Activated T-cell treated with anti-CD3 and anti-CD28 coated beads, Interleukin-2, amount 50 U/mL, for 24 hours (primary cell): ENCODE results near the gene PTBP1.

Source experiments
- DNase-seq: peaks from one replicate; pipeline ENCODE4 v3.0.0-alpha.2; 2020
- H3K27ac Mint-ChIP-seq: 2 replicates; pipeline ENCODE4 v1.8.0; 2020; ENCODE audit warnings: mild to moderate bottlenecking, mixed read lengths
- H3K27me3 Mint-ChIP-seq: 2 replicates; pipeline ENCODE4 v1.8.0; 2020; ENCODE audit warnings: mixed read lengths
- H3K36me3 Mint-ChIP-seq: 2 replicates; pipeline ENCODE4 v1.8.0; 2020; ENCODE audit warnings: low read depth, mixed read lengths
- H3K4me1 Mint-ChIP-seq: 2 replicates; pipeline ENCODE4 v1.8.0; 2020; ENCODE audit warnings: low read depth, mixed read lengths
- H3K4me3 Mint-ChIP-seq: 2 replicates; pipeline ENCODE4 v1.8.0; 2020; ENCODE audit warnings: mild to moderate bottlenecking, moderate library complexity, mixed read lengths
- H3K9me3 Mint-ChIP-seq: 2 replicates; pipeline ENCODE4 v1.8.0; 2020; ENCODE audit warnings: mixed read lengths

PTBP1 gene

DNA sequence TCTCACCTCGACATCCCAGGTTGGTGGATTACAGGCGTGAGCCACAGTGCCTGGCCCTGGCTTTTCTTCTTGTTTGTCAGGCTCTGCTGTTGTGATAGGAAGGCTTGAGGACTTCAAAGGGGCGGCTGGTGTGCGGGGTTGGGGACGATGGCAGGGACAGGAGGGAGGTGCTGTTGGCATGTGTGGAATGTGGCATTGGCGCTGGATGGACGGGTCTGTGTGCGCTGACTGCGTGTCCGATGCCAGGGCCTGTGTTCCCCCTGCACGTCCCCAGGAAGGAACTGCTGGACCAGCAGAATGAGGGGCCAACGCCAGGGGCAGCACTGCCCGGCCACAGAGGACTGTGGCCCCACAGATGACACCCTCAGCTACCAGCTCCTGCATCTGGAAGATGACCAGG lies 12.7 kb upstream of the PTBP1 start:
- no peak for DNase-seq
- H3K27me3 Mint-ChIP-seq, result no peaks in the 10 kb centered on the region
- H3K4me3 Mint-ChIP-seq, result no peak overlapping the region
- no peaks in the 10 kb centered on the region for H3K4me1 Mint-ChIP-seq
- no peaks in the 10 kb centered on the region for H3K9me3 Mint-ChIP-seq
- H3K27ac Mint-ChIP-seq, result no peak overlapping the region
- no peaks in the 10 kb centered on the region for H3K36me3 Mint-ChIP-seq

GRCh38 chr19:787536-787935 lies 9.7 kb upstream of the PTBP1 start:
- Mint-ChIP-seq H3K27ac (no peak overlapping the region), H3K4me1 (no peaks in the 10 kb centered on the region), H3K27me3 (no peaks in the 10 kb centered on the region), H3K9me3 (no peaks in the 10 kb centered on the region), H3K36me3 (no peaks in the 10 kb centered on the region), H3K4me3 (no peak overlapping the region)
- no peak for DNase-seq

GRCh38 chr19:788686-788982 lies 8.6 kb upstream of the PTBP1 start:
- Mint-ChIP-seq H3K4me3 (no peak overlapping the region), H3K36me3 (no peaks in the 10 kb centered on the region), H3K9me3 (no peaks in the 10 kb centered on the region), H3K27ac (no peak overlapping the region), H3K27me3 (no peaks in the 10 kb centered on the region), H3K4me1 (no peaks in the 10 kb centered on the region)
- DNase-seq, result no peak

DNA sequence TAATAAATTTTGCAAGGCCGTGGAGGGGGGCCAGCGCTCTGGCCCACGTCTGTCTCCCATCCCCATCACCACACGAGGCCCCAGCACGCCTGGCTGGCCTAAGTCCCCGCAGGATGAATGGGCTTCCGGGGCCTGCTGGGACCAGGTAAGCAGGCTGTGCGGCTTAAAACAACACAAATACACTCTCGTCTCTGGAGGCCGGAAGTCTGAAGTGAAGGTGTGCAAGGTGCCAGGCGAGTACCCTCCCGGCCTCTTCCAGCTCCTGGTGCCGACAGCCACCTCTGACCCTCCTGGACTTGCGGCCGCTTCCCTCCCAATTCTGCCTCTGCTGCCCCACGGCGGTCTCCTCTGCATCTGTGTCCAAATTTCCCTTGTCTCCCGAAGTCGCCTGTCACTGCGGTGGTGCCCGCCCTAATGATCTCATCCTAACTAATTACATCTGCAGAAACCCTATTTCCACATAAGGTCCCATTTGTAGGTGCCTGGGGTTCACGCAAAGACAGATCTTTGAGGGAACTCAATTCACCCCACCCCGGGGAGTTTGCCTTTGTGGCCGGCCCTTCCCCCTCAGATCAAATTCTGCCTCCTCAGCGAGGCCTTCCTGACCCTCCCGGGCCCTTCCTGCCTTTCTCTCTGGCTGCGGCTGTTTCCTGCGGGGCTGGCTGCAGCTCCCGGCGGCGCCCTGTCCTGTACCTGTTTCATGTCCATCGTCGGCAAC lies 8.1 kb upstream of the PTBP1 start:
- DNase-seq, result no peak
- no peaks in the 10 kb centered on the region for H3K36me3 Mint-ChIP-seq
- no peaks in the 10 kb centered on the region for H3K27me3 Mint-ChIP-seq
- no peaks in the 10 kb centered on the region for H3K4me1 Mint-ChIP-seq
- H3K27ac Mint-ChIP-seq, result no peak overlapping the region
- H3K4me3 Mint-ChIP-seq, result no peak overlapping the region
- no peaks in the 10 kb centered on the region for H3K9me3 Mint-ChIP-seq

- Mint-ChIP-seq H3K27me3 (no peaks in the 10 kb centered on the region), H3K4me3 (no peak overlapping the region), H3K9me3 (no peaks in the 10 kb centered on the region), H3K4me1 (no peaks in the 10 kb centered on the region), H3K27ac (no peak overlapping the region), H3K36me3 (no peaks in the 10 kb centered on the region)
- DNase-seq, result no peak
Measured at GRCh38 chr19:789701-790060, 7.6 kb upstream of the PTBP1 start.

DNA sequence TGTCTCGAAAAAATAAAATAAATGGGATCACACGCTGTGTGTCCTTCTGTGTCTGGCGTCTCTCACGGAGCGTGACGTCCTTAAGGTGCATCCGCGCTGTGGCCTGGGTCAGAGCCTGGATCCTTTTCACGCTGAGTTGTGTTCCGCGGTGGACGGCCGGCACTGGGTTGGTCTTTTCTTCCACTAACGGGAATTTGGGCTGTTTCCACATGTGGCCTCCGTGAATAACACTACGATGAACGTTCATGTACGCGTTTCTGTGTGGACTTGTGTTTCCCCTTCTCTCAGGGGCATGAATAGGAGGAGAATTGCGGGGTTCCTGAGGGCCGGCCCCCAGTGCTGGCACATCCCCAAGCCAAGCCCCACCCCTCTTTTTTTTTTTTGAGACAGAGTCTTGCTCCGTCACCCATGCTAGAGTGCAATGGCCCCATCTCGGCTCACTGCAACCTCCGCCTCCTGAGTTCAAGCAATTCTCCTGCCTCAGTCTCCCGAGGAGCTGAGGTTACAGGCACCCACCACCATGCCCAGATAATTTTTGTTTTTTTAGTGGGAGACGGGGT lies 6.2 kb upstream of the PTBP1 start:
- no peaks in the 10 kb centered on the region for H3K36me3 Mint-ChIP-seq
- H3K4me3 Mint-ChIP-seq, result no peak overlapping the region
- H3K27me3 Mint-ChIP-seq, result no peaks in the 10 kb centered on the region
- no peaks in the 10 kb centered on the region for H3K4me1 Mint-ChIP-seq
- H3K27ac Mint-ChIP-seq, result no peak overlapping the region
- H3K9me3 Mint-ChIP-seq, result no peaks in the 10 kb centered on the region
- no peak for DNase-seq

DNA sequence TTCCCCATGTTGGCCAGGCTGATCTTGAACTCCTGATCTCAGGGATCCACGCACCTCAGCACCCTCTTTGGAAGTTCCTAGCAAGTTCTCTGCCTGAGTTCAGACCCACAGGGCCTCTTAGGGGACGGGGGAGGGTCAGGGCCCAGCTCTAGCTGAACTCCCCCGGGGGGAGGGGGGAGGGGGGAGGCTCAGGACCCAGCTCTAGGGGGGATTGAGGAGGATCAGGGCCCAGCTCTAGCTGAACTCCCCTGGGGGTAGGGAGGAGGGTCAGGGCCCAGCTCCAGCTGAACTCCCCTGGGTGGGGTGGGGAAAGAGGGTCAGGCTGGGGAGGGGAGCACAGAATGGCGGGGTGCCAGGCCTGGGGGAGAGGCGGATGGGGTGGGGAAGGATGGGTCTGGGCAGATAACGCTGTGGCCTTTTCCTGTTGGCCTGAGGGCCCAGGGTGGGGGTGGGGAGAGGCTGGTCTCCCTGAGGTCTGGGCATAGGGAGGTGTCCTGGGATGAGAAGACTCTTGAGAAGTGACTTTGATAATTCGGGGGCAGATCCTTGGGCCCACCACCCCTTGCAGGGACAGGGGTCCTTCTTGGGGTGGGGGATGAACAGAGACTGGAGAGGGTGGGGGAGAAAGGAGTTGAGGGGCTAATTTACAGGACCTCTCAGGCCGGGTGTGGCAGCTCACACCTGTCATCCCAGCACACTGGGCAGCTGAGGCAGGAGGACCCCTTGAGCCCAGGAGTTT lies 5.5 kb upstream of the PTBP1 start:
- no peaks in the 10 kb centered on the region for H3K9me3 Mint-ChIP-seq
- H3K27ac Mint-ChIP-seq, result no peak overlapping the region
- DNase-seq, result no peak
- H3K36me3 Mint-ChIP-seq, result peaks cover 2% of the 10 kb centered on the region
- H3K27me3 Mint-ChIP-seq, result no peaks in the 10 kb centered on the region
- peaks cover 2% of the 10 kb centered on the region for H3K4me1 Mint-ChIP-seq
- H3K4me3 Mint-ChIP-seq, result no peak overlapping the region

DNA sequence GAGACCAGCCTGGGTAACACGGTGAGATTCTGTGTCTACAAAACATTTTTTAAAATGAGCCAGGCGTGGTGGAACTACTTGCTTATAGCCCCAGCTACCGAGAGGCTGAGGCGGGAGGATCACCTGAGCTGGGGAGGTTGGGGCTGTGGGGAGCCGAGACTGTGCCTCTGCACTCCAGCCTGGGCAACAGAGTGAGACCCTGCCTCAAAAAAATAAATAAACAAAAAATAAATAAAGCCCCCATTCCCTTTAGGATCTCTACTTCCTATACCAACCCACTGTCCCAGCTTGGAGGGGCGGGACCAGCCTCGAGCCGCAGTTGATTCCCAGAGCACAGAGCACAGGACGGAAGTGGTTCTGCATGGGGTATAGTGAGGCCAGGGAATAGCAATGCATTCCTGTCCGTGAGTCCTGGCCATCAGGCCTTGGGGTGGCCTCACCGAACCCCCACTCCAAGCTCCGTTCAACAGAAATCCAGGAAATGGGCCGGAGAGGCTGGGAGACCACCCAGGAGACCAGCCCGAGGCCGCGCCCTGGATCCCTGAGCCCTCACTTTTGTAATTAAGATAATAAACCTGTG lies 4.9 kb upstream of the PTBP1 start:
- DNase-seq, result no peak
- Mint-ChIP-seq H3K4me1 (peaks cover 4% of the 10 kb centered on the region), H3K4me3 (no peak overlapping the region), H3K27ac (no peak overlapping the region), H3K36me3 (peaks cover 2% of the 10 kb centered on the region), H3K9me3 (no peaks in the 10 kb centered on the region), H3K27me3 (no peaks in the 10 kb centered on the region)

GRCh38 chr19:793806-794205 lies 3.4 kb upstream of the PTBP1 start:
- no peak for DNase-seq
- Mint-ChIP-seq H3K27me3 (no peaks in the 10 kb centered on the region), H3K27ac (no peak overlapping the region), H3K4me1 (peaks cover 4% of the 10 kb centered on the region), H3K36me3 (peaks cover 8% of the 10 kb centered on the region), H3K9me3 (no peaks in the 10 kb centered on the region), H3K4me3 (no peak overlapping the region)

GRCh38 chr19:795073-795611 lies 2.1 kb upstream of the PTBP1 start:
- H3K9me3 Mint-ChIP-seq, result no peaks in the 10 kb centered on the region
- H3K4me3 Mint-ChIP-seq, result peak overlapping the region; percentile 94
- no peak overlapping the region for H3K27ac Mint-ChIP-seq

GRCh38 chr19:795691-796581 lies 1.3 kb upstream of the PTBP1 start:
- no peaks in the 10 kb centered on the region for H3K9me3 Mint-ChIP-seq
- no peaks in the 10 kb centered on the region for H3K27me3 Mint-ChIP-seq
- H3K27ac Mint-ChIP-seq, result no peak overlapping the region
- peak overlapping the region; percentile 94 for H3K4me3 Mint-ChIP-seq
- no peak for DNase-seq
- peaks cover 19% of the 10 kb centered on the region for H3K4me1 Mint-ChIP-seq
- peaks cover 29% of the 10 kb centered on the region for H3K36me3 Mint-ChIP-seq

More at GRCh38 chr19:795073-795611, 2.1 kb upstream of the PTBP1 start:
- Mint-ChIP-seq H3K27me3 (no peaks in the 10 kb centered on the region), H3K36me3 (peaks cover 22% of the 10 kb centered on the region), H3K4me1 (peaks cover 12% of the 10 kb centered on the region)
- no peak for DNase-seq

DNA sequence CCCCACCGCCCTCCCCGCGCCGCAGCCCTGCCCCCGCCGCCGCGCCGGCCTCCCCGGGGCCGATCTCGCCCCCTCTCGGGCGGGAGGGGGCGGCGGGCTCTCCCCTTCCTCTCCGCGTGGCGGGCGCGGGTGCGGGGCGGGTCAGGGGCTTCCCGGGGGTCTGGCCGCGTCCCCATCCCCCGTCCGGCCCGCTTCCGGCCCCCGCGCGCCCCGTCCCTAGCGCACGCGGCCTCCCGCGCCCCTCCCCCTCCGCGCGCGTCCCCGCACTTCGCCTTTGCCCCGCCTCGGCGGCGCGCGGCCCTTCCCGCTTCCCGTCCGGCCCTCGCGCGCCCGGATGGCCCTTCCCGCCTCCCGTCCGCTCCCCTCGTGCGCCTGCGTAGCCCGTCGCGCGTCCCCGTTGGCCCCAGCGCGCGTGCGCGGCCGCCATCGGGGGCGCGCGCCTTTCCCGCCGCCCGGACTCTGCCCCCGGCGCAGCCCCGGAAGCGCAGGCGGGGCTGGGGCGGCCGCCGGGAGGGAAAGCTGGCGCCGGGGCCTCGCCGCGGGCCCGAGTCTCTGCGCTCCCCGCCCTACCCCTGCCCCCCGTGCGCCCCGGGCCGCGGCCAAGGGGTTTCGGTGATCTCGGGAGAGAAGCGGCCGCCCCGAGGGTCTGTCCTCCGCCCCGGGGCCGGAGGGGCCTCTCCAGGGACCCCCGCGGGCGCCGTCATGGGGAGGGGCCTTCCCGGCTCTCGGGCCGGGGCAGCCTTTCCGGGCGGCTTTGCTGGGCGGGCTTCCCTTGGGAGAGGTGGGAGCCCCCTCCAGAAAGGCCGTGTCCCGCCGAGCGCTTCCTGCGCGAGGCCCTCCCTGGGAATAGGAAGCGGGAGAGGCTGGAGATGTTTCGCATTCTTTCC lies 519 bp downstream of the PTBP1 start:
- H3K4me3 Mint-ChIP-seq, result peak overlapping the region; percentile 90
- H3K27me3 Mint-ChIP-seq, result no peaks in the 10 kb centered on the region
- H3K27ac Mint-ChIP-seq, result peak overlapping the region; percentile 95
- H3K9me3 Mint-ChIP-seq, result no peaks in the 10 kb centered on the region
- peak; percentile 92 for DNase-seq
- peaks cover 37% of the 10 kb centered on the region for H3K4me1 Mint-ChIP-seq
- H3K36me3 Mint-ChIP-seq, result peaks cover 47% of the 10 kb centered on the region

DNA sequence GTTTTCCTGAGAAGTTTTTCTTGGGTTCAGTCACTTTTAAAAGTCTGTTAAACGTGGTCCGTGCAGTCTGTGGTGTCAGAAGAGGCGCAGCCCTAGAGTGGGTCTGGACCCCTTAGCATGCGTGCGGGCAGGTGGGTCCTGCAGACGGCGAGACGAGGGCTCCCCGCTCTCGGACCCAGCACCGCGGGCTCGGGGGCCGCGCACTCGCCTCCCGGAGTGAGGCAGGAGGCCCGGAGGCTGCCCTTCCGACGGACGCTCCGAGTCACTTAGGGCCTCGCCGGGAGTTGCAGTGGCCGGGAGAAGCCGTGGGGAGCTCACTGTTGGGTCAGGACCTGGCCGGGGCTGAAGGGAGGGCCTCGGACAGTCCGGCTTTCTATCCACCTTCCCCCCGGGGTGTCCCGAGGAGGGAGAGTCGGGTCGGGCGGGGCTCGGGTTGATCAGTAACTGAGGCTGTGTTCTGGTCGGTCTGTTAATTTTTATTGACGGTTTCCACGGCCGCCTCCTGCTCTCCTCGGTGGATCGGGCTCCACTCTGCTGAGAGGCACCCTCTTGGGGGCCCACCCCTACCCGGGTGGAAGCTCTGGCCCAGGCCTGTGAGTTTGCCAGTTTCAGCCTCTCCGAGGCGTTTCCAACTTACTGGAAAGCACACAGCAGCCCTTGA lies 1.3 kb downstream of the PTBP1 start:
- no peaks in the 10 kb centered on the region for H3K27me3 Mint-ChIP-seq
- H3K36me3 Mint-ChIP-seq, result peaks cover 55% of the 10 kb centered on the region
- H3K4me1 Mint-ChIP-seq, result peaks cover 44% of the 10 kb centered on the region
- peak overlapping the region; percentile 90 for H3K4me3 Mint-ChIP-seq
- peak; percentile 54 for DNase-seq
- H3K9me3 Mint-ChIP-seq, result no peaks in the 10 kb centered on the region
- H3K27ac Mint-ChIP-seq, result peak overlapping the region; percentile 95
